Loucy (cell line): ENCODE data around the gene NIN.

Experiments
- H2AFZ ChIP-seq: fragments of 200-600 bp; sonication (generic); 2 replicates; pipeline ENCODE4 v1.6.0; 2016; ENCODE audit warnings: antibody characterized with exemption, mild to moderate bottlenecking, low read length, moderate library complexity
- H3F3A ChIP-seq: fragments of 200-600 bp; 2 replicates; pipeline ENCODE4 v1.6.0; 2016; ENCODE audit warnings: antibody characterized with exemption, low read depth, mild to moderate bottlenecking
- H3K27me3 ChIP-seq: fragments of 200-600 bp; sonication (generic); 2 replicates; pipeline ENCODE4 v1.6.1; 2014; ENCODE audit warnings: low read length, mild to moderate bottlenecking; ENCODE audit not compliant: insufficient read depth, poor library complexity, severe bottlenecking
- H3K36me3 ChIP-seq: fragments of 200-600 bp; sonication (generic); 2 replicates; pipeline ENCODE4 v1.6.1; 2016; ENCODE audit warnings: low read length; ENCODE audit not compliant: insufficient read depth
- H3K4me1 ChIP-seq: fragments of 200-600 bp; sonication (generic); 2 replicates; pipeline ENCODE4 v1.5.1; 2014; ENCODE audit warnings: low read length, mild to moderate bottlenecking; ENCODE audit not compliant: insufficient read depth, poor library complexity, severe bottlenecking
- H3K4me2 ChIP-seq: fragments of 200-600 bp; sonication (generic); 2 replicates; pipeline ENCODE4 v1.6.0; 2014; ENCODE audit warnings: antibody characterized with exemption, low read length, low read depth, mild to moderate bottlenecking; ENCODE audit not compliant: poor library complexity, severe bottlenecking
- H3K4me3 ChIP-seq: fragments of 200-600 bp; sonication (generic); 2 replicates; pipeline ENCODE4 v1.5.1; 2014; ENCODE audit warnings: low read length, mild to moderate bottlenecking, mixed read lengths; ENCODE audit not compliant: poor library complexity, severe bottlenecking
- H3K79me2 ChIP-seq: fragments of 200-600 bp; sonication (generic); 2 replicates; pipeline ENCODE4 v1.6.1; 2014; ENCODE audit warnings: low read length; ENCODE audit not compliant: insufficient read depth
- H3K9ac ChIP-seq: fragments of 200-600 bp; sonication (generic); 2 replicates; pipeline ENCODE4 v1.6.0; 2014; ENCODE audit warnings: mild to moderate bottlenecking, low read depth, low read length, moderate library complexity; ENCODE audit not compliant: poor library complexity, severe bottlenecking
- H3K9me2 ChIP-seq: fragments of 200-600 bp; sonication (generic); replicated peaks from 2 replicates; pipeline ENCODE4 v1.6.1; 2016; ENCODE audit warnings: low read depth, low read length, mixed read lengths
- H3K9me3 ChIP-seq: fragments of 200-600 bp; sonication (generic); 2 replicates; pipeline ENCODE4 v1.6.1; 2014; ENCODE audit warnings: mild to moderate bottlenecking, antibody characterized with exemption, low read length, low read depth; ENCODE audit not compliant: insufficient read depth
- H4K20me1 ChIP-seq: fragments of 200-600 bp; sonication (generic); 2 replicates; pipeline ENCODE4 v1.6.0; 2014; ENCODE audit warnings: antibody characterized with exemption, low read length, mild to moderate bottlenecking; ENCODE audit not compliant: insufficient read depth, poor library complexity, severe bottlenecking
- CTCF ChIP-seq: fragments of 200-600 bp; sonication (generic); conservative IDR thresholded peaks from 2 replicates; pipeline ENCODE4 v1.5.1; 2014; ENCODE audit warnings: mild to moderate bottlenecking, antibody characterized with exemption, low read length
- EZH2phosphoT487 ChIP-seq: fragments of 200-600 bp; IDR thresholded peaks from 2 replicates; pipeline ENCODE4 v1.6.1; 2018; ENCODE audit warnings: antibody characterized with exemption, mild to moderate bottlenecking, moderate library complexity, borderline replicate concordance

The NIN gene

DNA sequence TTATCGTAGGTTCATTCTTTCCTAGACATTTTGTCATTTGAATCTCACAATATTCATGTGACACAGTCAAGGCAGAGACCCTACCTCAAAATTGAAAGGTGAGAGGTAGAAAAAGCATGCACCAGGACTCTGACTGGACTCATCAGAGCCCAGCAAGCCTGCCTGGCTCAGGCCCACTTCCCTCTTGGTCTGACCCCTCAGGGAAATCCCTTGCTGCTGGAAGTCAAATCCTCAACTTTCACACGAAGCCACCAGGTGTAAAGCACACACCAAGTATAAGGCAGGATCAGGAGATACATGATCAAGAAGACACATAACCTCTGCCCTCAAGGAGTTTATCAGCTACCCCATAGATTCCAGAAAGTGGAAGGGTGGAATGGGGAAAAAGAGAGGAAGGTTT lies 18.8 kb downstream of the NIN start:
- no peaks in the 10 kb centered on the region for H3K9me2 ChIP-seq
- H3K36me3 ChIP-seq: peaks cover 39% of the 10 kb centered on the region; the same call in 1 of the 2 replicates
- no peaks in the 10 kb centered on the region for H3K27me3 ChIP-seq
- peaks cover 21% of the 10 kb centered on the region for H3K4me1 ChIP-seq
- H3K4me2 ChIP-seq: peak overlapping the region; percentile 65
- H3K79me2 ChIP-seq: peaks cover 94% of the 10 kb centered on the region
- no peak overlapping the region for H3K4me3 ChIP-seq
- peaks cover 36% of the 10 kb centered on the region for H4K20me1 ChIP-seq
- H2AFZ ChIP-seq: no peak overlapping the region
- no peaks in the 10 kb centered on the region for H3F3A ChIP-seq
- TF ChIP-seq CTCF (no peak), EZH2phosphoT487 (no peak)
- H3K9ac ChIP-seq: no peak overlapping the region
- H3K9me3 ChIP-seq: no peaks in the 10 kb centered on the region; the same call in 1 of the 2 replicates

- no peak for TF ChIP-seq EZH2phosphoT487
- TF ChIP-seq CTCF: no peak
- Histone ChIP-seq H3K9me2 (no peaks in the 10 kb centered on the region), H3K4me3 (no peak overlapping the region), H3K27me3 (no peaks in the 10 kb centered on the region), H2AFZ (no peak overlapping the region), H3K4me2 (no peak overlapping the region), H3K4me1 (peaks cover 10% of the 10 kb centered on the region), H4K20me1 (peaks cover 24% of the 10 kb centered on the region), H3K9ac (no peak overlapping the region), H3K79me2 (peaks cover 94% of the 10 kb centered on the region), H3F3A (no peaks in the 10 kb centered on the region), H3K9me3 (no peaks in the 10 kb centered on the region), H3K36me3 (peaks cover 63% of the 10 kb centered on the region; the same call in 1 of the 2 replicates)
These were observed 22.9 kb downstream of the NIN start for GRCh38 chr14:50808053-50808452.

- Histone ChIP-seq H3K9ac (no peak overlapping the region), H3K4me3 (no peak overlapping the region), H3K4me2 (no peak overlapping the region), H3K79me2 (peaks cover 83% of the 10 kb centered on the region), H4K20me1 (peaks cover 20% of the 10 kb centered on the region), H3K36me3 (peaks cover 60% of the 10 kb centered on the region; the same call in 1 of the 2 replicates), H3K9me2 (no peaks in the 10 kb centered on the region), H3K27me3 (no peaks in the 10 kb centered on the region), H3K9me3 (no peaks in the 10 kb centered on the region), H3F3A (no peaks in the 10 kb centered on the region), H2AFZ (no peak overlapping the region), H3K4me1 (no peaks in the 10 kb centered on the region)
- TF ChIP-seq EZH2phosphoT487: no peak
- no peak for TF ChIP-seq CTCF
These were observed 24.6 kb downstream of the NIN start for GRCh38 chr14:50806241-50806933.
